ENCODE results near the gene ADGRG7.
"Not testable (repeated sequence)": the region's sequence is repeated elsewhere in the genome, so short reads cannot be mapped to it uniquely, and the experiment has no call there.

The ADGRG7 gene, protein sequence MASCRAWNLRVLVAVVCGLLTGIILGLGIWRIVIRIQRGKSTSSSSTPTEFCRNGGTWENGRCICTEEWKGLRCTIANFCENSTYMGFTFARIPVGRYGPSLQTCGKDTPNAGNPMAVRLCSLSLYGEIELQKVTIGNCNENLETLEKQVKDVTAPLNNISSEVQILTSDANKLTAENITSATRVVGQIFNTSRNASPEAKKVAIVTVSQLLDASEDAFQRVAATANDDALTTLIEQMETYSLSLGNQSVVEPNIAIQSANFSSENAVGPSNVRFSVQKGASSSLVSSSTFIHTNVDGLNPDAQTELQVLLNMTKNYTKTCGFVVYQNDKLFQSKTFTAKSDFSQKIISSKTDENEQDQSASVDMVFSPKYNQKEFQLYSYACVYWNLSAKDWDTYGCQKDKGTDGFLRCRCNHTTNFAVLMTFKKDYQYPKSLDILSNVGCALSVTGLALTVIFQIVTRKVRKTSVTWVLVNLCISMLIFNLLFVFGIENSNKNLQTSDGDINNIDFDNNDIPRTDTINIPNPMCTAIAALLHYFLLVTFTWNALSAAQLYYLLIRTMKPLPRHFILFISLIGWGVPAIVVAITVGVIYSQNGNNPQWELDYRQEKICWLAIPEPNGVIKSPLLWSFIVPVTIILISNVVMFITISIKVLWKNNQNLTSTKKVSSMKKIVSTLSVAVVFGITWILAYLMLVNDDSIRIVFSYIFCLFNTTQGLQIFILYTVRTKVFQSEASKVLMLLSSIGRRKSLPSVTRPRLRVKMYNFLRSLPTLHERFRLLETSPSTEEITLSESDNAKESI

DNA sequence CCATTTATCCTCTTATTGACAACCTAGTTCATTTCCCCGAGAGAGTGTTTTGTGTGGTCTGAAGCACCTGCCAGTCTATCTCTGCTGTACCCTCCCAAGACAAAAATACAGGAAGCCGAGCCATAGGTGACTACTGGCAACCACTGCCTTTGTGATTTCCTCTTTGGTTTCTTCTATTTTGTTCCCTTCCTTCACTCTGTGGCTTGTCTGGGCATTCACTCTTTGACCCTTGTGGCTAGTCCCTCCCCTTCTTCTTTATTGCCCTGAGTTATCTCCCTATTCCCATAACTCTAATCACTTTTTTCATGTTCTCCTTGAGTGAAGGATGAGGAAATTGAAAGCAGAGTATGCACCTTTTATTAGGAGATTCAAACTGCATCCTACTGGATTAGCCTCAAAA lies at the start of gene ADGRG7:
ADGRG7 (plus strand) TSS at position 297 of the 400 bp plus-strand sequence. CDS start 256 bp downstream, outside the sequence.
- DNase-seq (ENCODE audit: low read depth, low spot score): no peak
- no peak within 1 kb of the TSS for H3K27ac ChIP-seq

- H3K27ac ChIP-seq: no peak overlapping the region
- no peak for DNase-seq (ENCODE audit: low read depth, low spot score)
Measured at GRCh38 chr3:100560426-100560825, 49.0 kb upstream of the ADGRG7 start.

GRCh38 chr3:100561459-100562158 lies 47.8 kb upstream of the ADGRG7 start:
- no peak for DNase-seq (ENCODE audit: low read depth, low spot score)

GRCh38 chr3:100562224-100562857 lies 47.1 kb upstream of the ADGRG7 start:
- DNase-seq (ENCODE audit: low read depth, low spot score): no peak

More at GRCh38 chr3:100561459-100562158, 47.8 kb upstream of the ADGRG7 start:
- H3K27ac ChIP-seq: peak overlapping the region; percentile 68

DNA sequence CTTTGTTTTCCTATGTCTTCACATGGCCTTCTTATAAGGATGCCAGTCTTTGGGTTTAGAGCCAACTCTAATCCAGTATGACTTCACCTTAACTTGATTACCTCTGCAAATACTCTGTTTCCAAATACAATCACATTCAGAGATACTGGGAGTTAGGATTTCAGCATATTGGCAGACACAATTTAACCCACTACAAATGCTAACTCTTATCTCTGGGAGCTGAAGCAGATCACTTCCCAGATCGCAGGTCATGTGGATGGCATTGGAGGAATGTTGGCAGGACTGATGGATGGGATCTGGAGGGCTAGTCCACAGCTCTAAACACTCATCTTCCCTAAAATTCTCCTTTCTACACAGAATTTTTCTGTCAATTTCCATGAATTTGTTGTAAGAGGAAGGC lies 46.2 kb upstream of the ADGRG7 start:
- DNase-seq (ENCODE audit: low read depth, low spot score): no peak
- peak overlapping the region; percentile 68 for H3K27ac ChIP-seq

More at GRCh38 chr3:100562224-100562857, 47.1 kb upstream of the ADGRG7 start:
- peak overlapping the region; percentile 68 for H3K27ac ChIP-seq

- no peak for DNase-seq (ENCODE audit: low read depth, low spot score)
- no peak overlapping the region for H3K27ac ChIP-seq
Measured at GRCh38 chr3:100563652-100564211, 45.7 kb upstream of the ADGRG7 start.

DNA sequence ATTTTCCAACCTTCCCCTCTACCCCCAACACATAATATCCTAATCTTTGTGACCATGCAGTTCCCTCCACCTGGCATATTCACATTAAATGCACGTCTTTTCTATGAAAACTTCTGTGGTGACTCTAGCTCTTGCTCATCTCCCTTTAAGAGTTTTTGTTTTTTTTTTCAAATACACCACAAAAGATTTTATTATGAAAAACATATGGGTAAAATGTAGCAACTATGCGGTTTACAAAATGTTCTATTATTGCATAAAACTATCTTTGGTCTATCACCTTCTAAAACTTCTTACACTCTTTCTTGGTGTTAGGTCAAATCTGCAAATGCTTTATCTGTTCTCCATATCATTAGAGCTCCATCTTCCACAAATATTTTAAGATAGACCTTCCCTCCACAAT lies 38.6 kb upstream of the ADGRG7 start:
- H3K27ac ChIP-seq: no peak overlapping the region
- no peak for DNase-seq (ENCODE audit: low read depth, low spot score)

DNA sequence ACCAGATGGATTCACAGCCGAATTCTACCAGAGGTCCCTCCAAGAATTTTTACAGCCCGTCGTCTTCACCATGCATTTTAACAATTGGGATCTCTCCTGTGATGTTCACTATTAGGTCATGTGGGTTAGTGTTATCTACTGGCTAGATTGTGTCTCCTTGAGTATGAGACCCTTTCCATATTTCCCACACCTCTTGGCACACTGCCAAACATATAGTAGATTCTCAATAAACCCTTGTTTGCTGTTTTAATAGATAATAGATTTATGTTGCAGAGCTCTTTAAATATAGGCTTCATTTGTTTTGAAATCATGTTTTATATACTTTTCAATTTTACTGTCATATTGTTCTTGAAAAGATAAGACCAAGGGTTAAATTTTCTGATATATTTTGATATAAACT lies 34.9 kb upstream of the ADGRG7 start:
- DNase-seq (ENCODE audit: low read depth, low spot score): no peak
- no peak overlapping the region for H3K27ac ChIP-seq

DNA sequence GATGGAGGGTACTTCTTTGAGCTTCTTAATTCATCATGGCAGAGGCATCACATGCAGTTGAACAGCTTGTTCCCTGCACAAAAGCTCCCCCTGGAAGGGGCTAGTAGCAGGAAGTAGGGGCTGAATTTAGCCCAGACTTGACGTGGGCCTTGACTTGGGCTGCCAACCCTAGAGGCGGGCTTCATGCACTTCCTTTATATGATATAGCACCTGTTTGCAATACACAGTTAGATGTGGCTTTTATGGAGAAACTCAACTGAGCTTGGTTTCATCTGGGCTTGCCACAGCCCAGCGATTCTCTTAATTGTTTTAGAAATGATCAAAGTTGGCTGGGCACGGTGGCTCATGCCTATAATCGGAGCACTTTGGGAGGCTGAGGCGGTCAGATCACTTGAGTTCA lies 33.7 kb upstream of the ADGRG7 start:
- no peak overlapping the region for H3K27ac ChIP-seq
- no peak for DNase-seq (ENCODE audit: low read depth, low spot score)

GRCh38 chr3:100577382-100578008 lies 31.9 kb upstream of the ADGRG7 start:
- DNase-seq (ENCODE audit: low read depth, low spot score): no peak
- no peak overlapping the region for H3K27ac ChIP-seq

GRCh38 chr3:100578646-100579045 lies 30.8 kb upstream of the ADGRG7 start:
- no peak overlapping the region for H3K27ac ChIP-seq
- DNase-seq (ENCODE audit: low read depth, low spot score): no peak

- H3K27ac ChIP-seq: no peak overlapping the region
- no peak for DNase-seq (ENCODE audit: low read depth, low spot score)
Measured at GRCh38 chr3:100580147-100580546, 29.3 kb upstream of the ADGRG7 start.

DNA sequence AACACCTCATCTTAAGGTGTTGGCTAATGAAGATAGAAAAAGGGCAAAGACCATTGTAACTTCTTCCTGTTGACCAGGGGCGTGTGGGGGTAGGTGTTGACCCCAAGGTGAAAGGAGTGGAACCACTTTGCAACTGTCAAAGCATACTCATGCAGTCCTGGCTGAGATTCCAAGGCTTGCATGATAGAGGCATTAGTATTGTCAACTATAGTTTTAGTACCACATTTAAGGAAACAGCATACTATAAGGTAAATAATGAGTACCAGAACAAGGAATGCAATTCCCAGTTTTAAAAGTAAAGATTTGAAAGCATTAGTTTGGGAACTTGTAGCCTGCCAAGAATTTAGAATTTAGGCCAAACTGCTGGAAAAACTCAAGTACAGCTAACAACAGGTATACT lies 27.8 kb upstream of the ADGRG7 start:
- no peak for DNase-seq (ENCODE audit: low read depth, low spot score)

GRCh38 chr3:100582157-100582556 lies 27.2 kb upstream of the ADGRG7 start:
- not testable (repeated sequence) for DNase-seq (ENCODE audit: low read depth, low spot score); H3K27ac ChIP-seq

More for the DNA sequence above, 27.8 kb upstream of the ADGRG7 start:
- H3K27ac ChIP-seq: no peak overlapping the region

- H3K27ac ChIP-seq: no peak overlapping the region
- DNase-seq (ENCODE audit: low read depth, low spot score): no peak
Measured at GRCh38 chr3:100584101-100584660, 25.2 kb upstream of the ADGRG7 start.

- no peak overlapping the region for H3K27ac ChIP-seq
- no peak for DNase-seq (ENCODE audit: low read depth, low spot score)
Measured at GRCh38 chr3:100586832-100587231, 22.6 kb upstream of the ADGRG7 start.

- no peak for DNase-seq (ENCODE audit: low read depth, low spot score)
- no peak overlapping the region for H3K27ac ChIP-seq
Measured at GRCh38 chr3:100588251-100588650, 21.1 kb upstream of the ADGRG7 start.

- DNase-seq (ENCODE audit: low read depth, low spot score): no peak
- H3K27ac ChIP-seq: no peak overlapping the region
Measured at GRCh38 chr3:100590114-100590839, 19.1 kb upstream of the ADGRG7 start.

GRCh38 chr3:100590840-100591147 lies 18.6 kb upstream of the ADGRG7 start:
- no peak overlapping the region for H3K27ac ChIP-seq
- no peak for DNase-seq (ENCODE audit: low read depth, low spot score)
